HG03103 (cell line): Measurements from ENCODE around the gene SMG9.

Experiments used
- ATAC-seq: cut with Tn5 transposase; IDR thresholded peaks from one replicate; pipeline ENCODE4 v1.9.1; 2021; ENCODE audit warnings: low read depth; ENCODE audit not compliant: unreplicated experiment

SMG9 gene

DNA sequence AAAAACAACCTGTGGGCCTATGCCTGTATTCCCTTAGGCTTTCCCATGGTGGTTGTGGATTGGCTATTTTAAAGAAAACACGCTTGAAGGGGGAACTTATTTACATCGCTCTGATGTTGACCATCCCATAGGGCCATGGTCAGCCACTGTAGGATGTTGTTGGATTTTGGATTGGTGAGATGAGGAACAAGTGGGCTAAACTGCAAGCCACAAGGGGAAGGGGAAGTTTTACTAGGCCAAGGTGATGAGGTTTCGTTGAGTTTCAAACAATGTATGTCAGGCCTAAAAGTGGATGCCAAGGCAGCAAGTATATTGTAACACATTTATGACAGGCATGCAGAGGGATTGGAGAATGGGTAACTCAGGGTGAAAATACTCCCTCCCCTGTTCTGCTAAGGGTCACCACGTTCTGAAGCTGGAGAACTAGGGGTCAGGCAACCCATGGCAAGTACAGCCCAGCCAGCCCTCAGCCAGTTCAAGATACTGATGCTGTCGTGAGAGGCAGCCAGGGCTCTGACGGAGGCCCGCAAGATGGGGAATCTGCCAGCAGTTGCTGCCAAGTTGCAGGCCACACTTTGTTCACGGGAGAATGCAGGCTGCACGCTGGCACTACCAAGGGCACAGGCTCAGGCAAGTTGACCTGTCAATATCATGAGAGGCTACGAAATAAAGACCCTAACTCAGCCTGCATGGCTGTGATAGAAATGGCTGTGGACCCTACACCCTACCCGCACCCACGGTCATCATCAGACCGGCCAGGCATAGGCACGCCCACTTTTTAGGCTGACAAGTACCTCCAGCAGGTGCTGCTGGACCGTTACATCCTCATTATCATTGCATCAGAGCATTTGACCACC is 27.8 kb downstream of the SMG9 start:
- no peak for ATAC-seq

DNA sequence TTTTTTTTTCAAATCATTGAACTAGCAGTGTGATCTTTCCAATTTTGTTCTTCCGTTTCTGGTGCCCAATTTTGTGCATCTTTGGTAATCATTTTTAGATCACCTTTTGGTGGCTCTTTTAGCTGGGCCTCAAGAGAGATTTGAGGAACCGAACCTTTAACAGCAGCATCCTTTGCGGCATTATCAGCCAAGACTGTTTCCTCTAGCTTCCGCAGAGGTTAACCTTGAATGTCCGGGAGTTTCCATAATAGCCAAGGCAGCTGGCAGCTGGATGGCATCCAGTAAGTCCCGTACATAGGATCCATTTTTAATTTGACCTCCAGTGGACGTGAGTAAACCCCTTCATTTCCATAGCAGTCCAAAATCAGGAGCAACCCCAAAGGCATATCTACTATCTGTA is 29.3 kb downstream of the SMG9 start:
- ATAC-seq, result no peak

DNA sequence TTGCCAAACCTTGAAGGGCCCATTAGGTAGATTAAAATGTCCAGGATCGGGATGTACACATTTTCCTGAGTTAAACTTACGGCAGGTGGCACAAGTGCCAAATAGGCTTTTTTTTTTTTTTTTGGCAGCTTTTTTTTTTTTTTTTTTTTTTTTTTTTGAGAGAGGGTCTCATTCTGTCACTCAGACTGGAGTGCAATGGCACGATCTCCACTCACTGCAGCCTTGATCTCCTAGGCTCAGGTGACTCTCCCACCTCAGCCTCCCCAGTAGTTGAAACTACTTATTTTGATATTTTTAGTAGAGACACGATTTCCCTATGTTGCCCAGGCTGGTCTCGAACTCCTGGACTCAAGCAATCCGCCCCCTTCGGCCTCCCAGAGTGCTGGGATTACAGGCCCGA is 29.9 kb downstream of the SMG9 start:
- ATAC-seq, result no peak

- no peak for ATAC-seq
These were observed 31.2 kb downstream of the SMG9 start for GRCh38 chr19:43723588-43723987.

DNA sequence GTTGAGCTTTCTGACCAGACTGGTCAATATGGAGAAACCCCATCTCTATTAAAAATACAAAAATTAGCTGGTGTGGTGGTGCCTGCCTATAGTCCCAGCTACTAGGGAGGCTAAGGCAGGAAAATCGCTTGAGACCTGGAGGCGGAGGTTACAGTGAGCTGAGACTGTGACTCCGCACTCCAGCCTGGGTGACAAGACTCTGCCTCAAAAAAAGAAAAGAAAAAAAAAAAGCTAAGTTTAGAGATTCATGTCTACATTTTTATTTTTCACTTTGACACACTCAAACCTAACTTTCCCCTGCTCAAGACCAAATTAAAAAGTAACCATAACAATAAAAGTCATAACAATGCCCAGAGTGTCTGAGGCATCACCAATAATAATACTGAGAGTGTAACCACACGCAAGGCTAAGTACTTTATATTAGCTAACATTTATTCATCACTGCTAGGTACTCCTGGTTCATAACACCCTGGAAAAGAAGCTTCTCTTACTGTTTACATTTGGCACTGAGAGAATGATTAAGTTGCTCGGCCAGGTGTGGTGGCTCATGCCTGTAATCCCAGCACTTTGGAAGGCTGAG is 33.2 kb downstream of the SMG9 start:
- no peak for ATAC-seq

DNA sequence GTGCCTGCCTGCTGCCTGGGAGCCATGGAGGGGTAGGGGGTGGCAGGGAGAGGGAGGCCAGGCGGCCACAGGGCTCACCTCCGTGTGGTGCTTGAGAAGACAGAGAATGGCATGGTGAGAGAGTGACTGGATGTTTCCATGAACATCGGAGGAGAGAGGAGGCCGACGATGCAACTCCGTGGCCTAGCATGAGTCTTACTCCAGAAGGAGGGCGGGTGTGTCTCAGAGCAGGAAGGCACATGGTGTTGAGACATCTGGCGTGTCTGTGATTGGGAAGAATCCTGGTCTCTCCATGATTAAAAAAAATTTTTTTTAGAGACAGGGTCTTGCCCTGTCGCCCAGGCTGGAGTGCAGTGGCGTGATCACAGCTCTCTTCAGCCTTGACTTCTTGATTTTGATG is 33.8 kb downstream of the SMG9 start:
- no peak for ATAC-seq

DNA sequence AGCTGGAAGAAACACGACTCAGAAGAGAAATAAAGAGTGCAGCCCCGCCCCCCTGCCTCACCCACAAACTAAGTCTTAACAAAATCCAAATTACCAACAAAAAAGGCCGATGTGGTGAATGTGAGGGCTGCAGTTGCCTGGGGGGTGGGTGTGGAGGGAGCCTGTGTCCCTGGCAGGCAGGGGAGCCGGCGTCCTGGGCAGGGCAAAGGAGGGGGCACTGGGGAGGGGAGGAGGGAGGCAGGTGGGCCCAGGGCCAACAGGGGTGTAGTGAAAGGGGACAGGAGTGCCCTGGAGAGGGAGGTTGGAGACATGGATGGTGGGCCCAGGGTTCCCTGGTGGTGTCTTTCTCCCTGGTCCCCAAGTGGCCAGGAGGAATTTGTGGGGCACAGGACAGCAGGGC is 34.8 kb downstream of the SMG9 start:
- ATAC-seq, result no peak

DNA sequence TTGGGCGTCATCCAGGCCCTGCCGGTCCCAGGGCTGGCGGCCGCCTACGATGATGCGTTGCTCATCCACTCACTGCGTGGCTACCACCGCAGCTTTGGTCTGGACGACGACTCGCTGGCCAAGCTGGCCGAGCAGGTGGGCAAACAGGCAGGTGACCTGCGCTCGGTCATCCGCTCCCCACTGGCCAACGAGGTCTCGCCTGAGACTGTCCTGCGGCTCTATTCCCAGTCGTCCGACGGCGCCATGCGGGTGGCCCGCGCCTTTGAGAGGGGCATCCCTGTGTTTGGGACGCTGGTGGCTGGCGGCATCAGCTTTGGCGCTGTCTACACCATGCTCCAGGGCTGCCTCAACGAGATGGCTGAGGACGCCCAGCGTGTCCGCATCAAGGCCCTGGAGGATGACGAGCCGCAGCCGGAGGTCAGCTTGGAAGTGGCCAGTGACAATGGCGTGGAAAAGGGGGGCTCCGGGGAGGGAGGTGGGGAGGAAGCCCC is 35.3 kb downstream of the SMG9 start:
- no peak for ATAC-seq

GRCh38 chr19:43718627-43719377 is 36.0 kb downstream of the SMG9 start:
- no peak for ATAC-seq

DNA sequence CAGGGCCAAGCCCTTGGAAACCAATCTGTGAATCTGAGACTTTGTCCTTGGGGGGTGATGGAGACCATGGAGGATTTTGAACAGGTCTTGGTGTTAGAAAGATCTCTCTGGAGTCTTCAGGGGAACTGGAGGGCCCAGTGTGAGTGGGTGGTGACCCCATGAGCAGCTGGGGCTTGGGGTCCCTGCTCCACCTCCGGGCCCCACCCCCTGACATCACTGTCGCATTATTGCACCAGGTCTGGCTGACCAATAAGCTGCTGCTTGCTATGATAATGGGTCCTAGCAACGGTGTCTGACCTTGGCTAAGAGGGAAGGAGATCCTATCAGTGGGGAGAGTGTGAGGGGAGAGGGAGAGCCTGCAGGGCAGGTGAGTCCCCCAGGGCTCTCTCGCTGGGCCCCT is 39.0 kb downstream of the SMG9 start, which contains the start of gene IRGC:
TSS of gene IRGC (plus strand) at position 301 of the 400 bp plus-strand sequence. CDS start 2,483 bp downstream, outside the sequence.
- no peak for ATAC-seq

DNA sequence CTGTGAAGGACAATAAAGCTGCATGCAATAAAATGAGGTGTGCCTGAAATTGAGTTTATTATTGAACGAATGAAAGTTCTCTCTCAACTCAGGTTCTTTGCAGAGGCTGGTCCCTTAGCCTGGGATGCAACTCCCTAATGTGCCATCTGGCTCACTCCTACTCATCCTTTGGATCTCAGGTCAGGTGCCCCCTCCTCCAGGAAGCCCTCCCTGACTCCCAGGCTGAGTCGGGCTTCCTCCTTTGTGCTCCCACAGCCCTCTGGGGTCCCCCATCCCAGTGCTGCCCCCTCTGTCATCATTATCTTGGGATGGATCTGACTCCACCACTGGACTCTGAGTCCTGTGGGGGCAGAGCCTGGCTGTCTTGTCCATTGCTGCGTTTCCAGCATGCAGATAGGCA is 41.6 kb downstream of the SMG9 start:
- ATAC-seq, result no peak

GRCh38 chr19:43711751-43712355 is 42.9 kb downstream of the SMG9 start:
- no peak for ATAC-seq

DNA sequence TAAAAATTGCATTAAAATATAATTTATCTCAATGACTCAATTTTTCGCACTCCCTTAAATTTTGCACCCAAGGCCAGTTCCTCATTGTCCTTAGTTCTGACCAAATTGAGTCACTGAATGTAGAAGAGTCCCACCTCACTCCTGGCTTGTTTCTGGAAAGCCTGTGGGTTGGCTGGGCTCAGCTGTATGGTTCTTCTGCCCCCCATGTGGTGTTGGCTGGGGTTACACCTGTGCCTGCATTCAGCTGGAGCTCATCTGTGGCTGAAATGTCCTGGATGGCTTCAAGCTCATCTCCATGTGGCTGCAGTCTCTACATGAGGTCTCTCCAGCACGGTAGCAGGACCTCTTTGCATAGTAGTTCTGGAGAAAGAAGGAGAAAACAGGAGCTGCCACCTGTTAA is 46.0 kb downstream of the SMG9 start:
- ATAC-seq, result no peak

DNA sequence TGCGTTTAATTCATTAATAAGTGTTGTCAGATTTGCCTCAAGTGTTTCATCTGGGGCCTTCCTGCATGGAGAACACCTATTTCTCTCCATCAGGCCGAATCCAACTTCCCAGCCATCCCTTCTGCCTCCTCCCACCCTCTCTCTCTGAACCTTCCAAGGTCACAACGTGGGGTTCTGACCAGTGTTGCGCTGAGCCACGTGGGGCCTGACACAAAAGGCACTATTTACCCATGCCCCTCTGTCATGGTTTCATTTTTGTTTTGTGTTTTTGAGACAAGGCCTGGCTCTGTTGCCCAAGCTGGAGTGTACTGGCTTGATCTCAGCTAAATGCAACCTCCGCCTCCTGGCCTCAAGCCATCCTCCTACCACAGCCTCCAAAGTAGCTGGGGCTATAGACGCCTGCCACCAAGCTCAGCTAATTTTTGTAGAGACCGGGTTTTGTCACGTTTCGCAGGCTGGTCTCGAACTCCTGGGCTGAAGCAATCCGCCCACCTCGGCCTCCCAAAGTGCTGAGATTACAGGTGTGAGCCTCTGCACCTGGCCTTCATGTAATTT is 47.5 kb downstream of the SMG9 start:
- no peak for ATAC-seq

DNA sequence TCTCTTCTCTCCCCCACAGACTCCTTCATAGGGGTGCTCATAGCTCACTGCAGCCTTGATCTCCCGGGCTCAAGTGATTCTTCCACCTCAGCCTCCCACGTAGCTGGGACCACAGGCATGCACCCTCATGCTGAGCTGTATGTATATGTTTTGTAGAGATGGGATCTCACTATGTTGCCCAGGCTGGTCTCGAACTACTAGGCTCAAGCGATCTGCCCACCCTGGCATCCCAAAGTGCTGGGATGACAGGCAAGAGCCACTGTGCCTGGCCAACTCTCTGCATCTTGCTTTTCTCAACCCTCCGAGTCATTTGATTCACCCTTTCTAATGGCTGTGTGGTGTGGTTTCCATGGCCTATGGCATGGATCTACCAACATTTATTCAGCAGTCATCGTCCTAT is 49.0 kb downstream of the SMG9 start:
- no peak for ATAC-seq

DNA sequence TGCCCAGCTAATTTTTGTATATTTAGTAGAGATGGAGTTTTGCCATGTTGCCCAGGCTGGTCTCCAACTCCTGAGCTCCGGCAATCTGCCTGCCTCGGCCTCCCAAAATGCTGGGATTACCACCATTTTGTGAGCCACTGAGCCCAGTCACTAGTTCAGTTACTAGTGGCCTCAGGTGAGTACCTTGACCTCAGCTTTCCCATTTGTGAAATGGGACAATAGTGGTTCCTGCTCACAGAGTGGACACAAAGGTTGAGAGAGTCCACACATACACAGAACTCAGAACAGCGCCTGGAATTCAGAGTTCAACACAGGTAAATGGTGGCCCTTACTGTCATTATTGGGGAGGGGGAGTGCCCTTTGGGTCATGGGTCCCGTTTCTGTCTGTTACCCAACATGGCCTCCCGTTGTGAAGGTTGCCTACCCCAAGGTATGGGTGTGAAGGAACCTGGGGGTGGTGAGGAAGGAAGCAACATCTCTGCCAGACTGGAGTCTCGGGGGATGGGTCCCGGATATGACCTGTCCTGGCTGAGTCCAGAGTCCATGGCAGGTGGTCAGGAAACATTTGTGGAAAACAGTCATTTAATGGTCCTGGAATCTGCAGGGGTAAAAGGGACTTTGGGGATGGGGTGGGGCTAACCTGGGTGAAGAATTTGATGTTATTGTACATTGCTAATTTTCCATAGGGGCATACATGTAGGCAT is 50.6 kb downstream of the SMG9 start:
- no peak for ATAC-seq

GRCh38 chr19:43700395-43701000 is 54.3 kb downstream of the SMG9 start:
- no peak for ATAC-seq

- ATAC-seq, result no peak
These were observed 55.0 kb downstream of the SMG9 start for GRCh38 chr19:43699506-43700394.

GRCh38 chr19:43697295-43697694 is 57.5 kb downstream of the SMG9 start:
- ATAC-seq, result no peak
